GM12878 (cell line): Measurements from ENCODE around the gene ABCC2. TPM values are rescaled to one million over a fixed set of nuclear protein-coding genes. Genes with fewer than 3 reads are reported as not detected.

ENCODE experiments used
- ATAC-seq: fragments of 200-7000 bp; cut with Tn5 transposase; 3 replicates; pipeline ENCODE4 v1.9.1; 2020; ENCODE audit warnings: mild to moderate bottlenecking, moderate library complexity
- BruUV-seq: library from RNA; stranded (reverse); fragments of 400-500 nt; replicated peaks from 2 replicates; lab custom pipeline; 2021; lab: Mats Ljungman, UMichigan
- CTCF ChIA-PET: fragments of 300-600 bp; sonication (Branson Sonifier 250); formaldehyde crosslinking; extraction: SDS; loops from one replicate; lab custom pipeline; 2021; ENCODE audit warnings: inconsistent platforms; lab: Yijun Ruan, JAX
- POLR2A ChIA-PET: fragments of 350-600 bp; formaldehyde crosslinking; extraction: SDS; loops from one replicate; lab custom pipeline; 2021; ENCODE audit warnings: inconsistent platforms; lab: Charles Lee
- RAD21 ChIA-PET: fragments of 300-600 bp; sonication (Branson Sonifier 250); formaldehyde crosslinking; loops from one replicate; lab custom pipeline; 2023; ENCODE audit warnings: antibody characterized with exemption; ENCODE audit not compliant: unreplicated experiment; lab: Charles Lee
- SMC1A ChIA-PET: fragments of 300-600 bp; sonication (Branson Sonifier 250); formaldehyde crosslinking; loops from one replicate; lab custom pipeline; 2023; ENCODE audit not compliant: unreplicated experiment, uncharacterized antibody; lab: Charles Lee
- DNase-seq: peaks from one replicate; pipeline ENCODE4 v3.0.0-alpha.2; 2011; ENCODE audit warnings: low read depth, low spot score
- FAIRE-seq: peaks from 3 replicates; lab custom pipeline; 2011; peaks lifted over from hg19 to GRCh38; lab: Jason Lieb, UNC
- H2AFZ ChIP-seq: 2 replicates; pipeline ENCODE4 v1.6.0; 2011; ENCODE audit warnings: low read depth, low read length, control low read depth; ENCODE audit not compliant: control insufficient read depth
- H3K27ac ChIP-seq: 2 replicates; pipeline ENCODE4 v1.5.1; 2011; ENCODE audit warnings: control low read depth; ENCODE audit not compliant: control insufficient read depth, insufficient read depth
- H3K27me3 ChIP-seq, 2 experiments: replicated peaks in 1 of 2; 2 replicates each; pipeline versions ENCODE4 v1.6.0 to v1.6.1; 2011; ENCODE audit warnings: low read length in 1 of 2; ENCODE audit not compliant: control insufficient read depth in 2 of 2, insufficient read depth in 2 of 2
- H3K36me3 ChIP-seq, 2 experiments: 2 replicates each; pipeline ENCODE4 v1.5.1; 2011; ENCODE audit warnings: low read length in 1 of 2; ENCODE audit not compliant: control insufficient read depth in 2 of 2, insufficient read depth in 2 of 2
- H3K4me1 ChIP-seq: 2 replicates; pipeline ENCODE4 v1.6.1; 2011; ENCODE audit warnings: mild to moderate bottlenecking, low read length, moderate library complexity, mixed read lengths; ENCODE audit not compliant: control insufficient read depth, insufficient read depth
- H3K4me2 ChIP-seq: 2 replicates; pipeline ENCODE4 v1.6.0; 2011; ENCODE audit warnings: control low read depth; ENCODE audit not compliant: control insufficient read depth, insufficient read depth
- H3K4me3 ChIP-seq: fragments of 200-600 bp; sonication (generic); 2 replicates; pipeline ENCODE4 v1.5.1; 2016
- H3K79me2 ChIP-seq: 2 replicates; pipeline ENCODE4 v1.6.0; 2011; ENCODE audit warnings: low read length; ENCODE audit not compliant: control insufficient read depth, insufficient read depth
- H3K9ac ChIP-seq: 2 replicates; pipeline ENCODE4 v1.8.0; 2011; ENCODE audit warnings: low read length, control low read depth, mixed read lengths; ENCODE audit not compliant: control insufficient read depth, insufficient read depth
- H3K9me3 ChIP-seq: replicated peaks from 3 replicates; pipeline ENCODE4 v1.5.1; 2011; ENCODE audit warnings: mild to moderate bottlenecking, low read length; ENCODE audit not compliant: control insufficient read depth, insufficient read depth
- H4K20me1 ChIP-seq: 2 replicates; pipeline ENCODE4 v1.6.0; 2011; ENCODE audit not compliant: control insufficient read depth, insufficient read depth
- BCL11A ChIP-seq: IDR thresholded peaks from 2 replicates; pipeline ENCODE4 v1.6.1; 2011; ENCODE audit warnings: low read depth, low read length
- CREB1 ChIP-seq: IDR thresholded peaks from 2 replicates; pipeline ENCODE4 v1.6.1; 2012; ENCODE audit warnings: low read depth, mild to moderate bottlenecking, inconsistent platforms
- ELK1 ChIP-seq: IDR thresholded peaks from 2 replicates; pipeline ENCODE4 v1.6.1; 2012; ENCODE audit warnings: low read depth, low read length, improper control_type of control experiment
- ETV6 ChIP-seq, 2 experiments: fragments of 450-650 bp in 1 of 2; IDR thresholded peaks in 1 of 2; conservative IDR thresholded peaks in 1 of 2; 2 replicates each; pipeline ENCODE4 v1.6.1; 2014; ENCODE audit warnings: antibody characterized with exemption in 1 of 2, borderline replicate concordance in 1 of 2, low read depth in 1 of 2, mild to moderate bottlenecking in 1 of 2, moderate library complexity in 1 of 2
- IRF3 ChIP-seq: fragments of 450-650 bp; IDR thresholded peaks from 2 replicates; pipeline ENCODE4 v1.6.1; 2014; ENCODE audit warnings: mild to moderate bottlenecking
- MXI1 ChIP-seq: fragments of 150-350 bp; IDR thresholded peaks from 2 replicates; pipeline ENCODE4 v1.6.1; 2011; ENCODE audit warnings: low read depth, mild to moderate bottlenecking, inconsistent platforms, low read length, improper control_type of control experiment
- MYC ChIP-seq: IDR thresholded peaks from 2 replicates; pipeline ENCODE4 v1.6.1; 2011; ENCODE audit warnings: mild to moderate bottlenecking, low read length, moderate library complexity, inconsistent platforms; ENCODE audit not compliant: insufficient read depth, insufficient replicate concordance, insufficient read length, severe bottlenecking
- PAX8 ChIP-seq: fragments of 450-650 bp; IDR thresholded peaks from 2 replicates; pipeline ENCODE4 v1.6.1; 2017; ENCODE audit warnings: mild to moderate bottlenecking, moderate library complexity
- POLR2AphosphoS2 ChIP-seq: IDR thresholded peaks from 2 replicates; pipeline ENCODE4 v1.6.1; 2011; ENCODE audit warnings: low read depth, mild to moderate bottlenecking, low read length, improper control_type of control experiment, moderate library complexity
- ZBTB4 ChIP-seq: fragments of 450-650 bp; formaldehyde crosslinking; IDR thresholded peaks from 2 replicates; pipeline ENCODE4 v1.4.0; 2022; ENCODE audit warnings: mild to moderate bottlenecking, moderate library complexity
- ZZZ3 ChIP-seq: IDR thresholded peaks from 2 replicates; pipeline ENCODE4 v1.6.1; 2011; ENCODE audit warnings: low read depth; ENCODE audit not compliant: control insufficient read depth, insufficient read length
- WGBS: methylation state at CpG from one replicate; pipeline ENCODE4 v1.1.6; 2016; ENCODE audit warnings: low lambda C conversion rate; ENCODE audit not compliant: insufficient replicate concordance, insufficient coverage; ENCODE audit errors: missing lambda C conversion rate; 5-methylcytosine and 5-hydroxymethylcytosine counted together
- in situ Hi-C: fragments of 300-500 bp; cut with MboI; formaldehyde crosslinking; loops from 9 replicates; pipeline ENCODE4 v1.14.3; 2018; ENCODE audit warnings: mixed read lengths
- intact Hi-C: fragments of 100-400 bp; cut with micrococcal nuclease; formaldehyde crosslinking; loops from one replicate; pipeline ENCODE4 v1.14.2; 2022; ENCODE audit not compliant: unreplicated experiment
- polyA plus RNA-seq, 11 experiments: library from polyadenylated mRNA; depleted of rRNA in 4 of 11; unstranded in 6 of 11; stranded (reverse) in 5 of 11; fragments of >200 nt; fragmentation: Nextera tagmentation in 4 of 11; fragmentation: Illumina TruSeq in 1 of 11; extraction: Ambion mirVana in 4 of 11; extraction: Trizol in 1 of 11; gene quantifications; 1 replicate in 1 of 11; 2 replicates in 10 of 11; pipeline versions ENCODE4 v1.2.1 to v1.2.3, GENCODE V29; 2011 to 2016; ENCODE audit warnings: inconsistent platforms in 2 of 11, missing spikeins in 2 of 11, low read depth in 1 of 11
- total RNA-seq, 4 experiments: library from RNA; depleted of rRNA in 3 of 4; stranded (reverse); fragments of >200 nt in 3 of 4; fragmentation: Illumina TruSeq in 1 of 4; extraction: Trizol in 1 of 4; gene quantifications; 2 replicates each; pipeline versions ENCODE4 v1.2.1 to v1.2.3, GENCODE V29; 2013 to 2021

Gene ABCC2
- total and polyA plus RNA-seq, 10 of the 15 experiments (the other 5 are each of a cell fraction or from before 2014, with no cell fraction given) = 0.02 to 0.95 (median 0.21) TPM

GRCh38 chr10:99769706-99770105 is 12.7 kb upstream of the ABCC2 start:
- no peak overlapping the region for H3K4me3 ChIP-seq
- TF ChIP-seq PAX8 (no peak), POLR2AphosphoS2 (no peak)
- TF ChIP-seq, all 136 proteins: peak for 0
- H3K27me3 ChIP-seq = no peaks in the 10 kb centered on the region
- in situ Hi-C loops (no loop called here), intact Hi-C loops (no loop called here)
- H2AFZ ChIP-seq = no peak overlapping the region
- 61% methylated on average over 5 of the region's 5 CpGs for WGBS
- ChIA-PET POLR2A (no interaction called here), RAD21 (no interaction called here), CTCF (interaction anchor here (1.0 kb wide), 1 partner anchor 76 kb away, joined by 4 read pairs; no protein-coding TSS in a partner anchor), SMC1A (interaction anchor here (0.7 kb wide), 1 partner anchor 147 kb away, joined by 3 read pairs; no protein-coding TSS in a partner anchor)
- no peak for DNase-seq
- H3K27ac ChIP-seq = no peak overlapping the region
- no peak overlapping the region for H3K4me2 ChIP-seq
- no peak overlapping the region for H3K9ac ChIP-seq
- no TSS peak for BruUV-seq
- peaks cover 20% of the 10 kb centered on the region for H3K4me1 ChIP-seq
- H3K79me2 ChIP-seq = no peaks in the 10 kb centered on the region
- H3K9me3 ChIP-seq = no peaks in the 10 kb centered on the region
- no peaks in the 10 kb centered on the region for H3K36me3 ChIP-seq
- no peak for FAIRE-seq
- H4K20me1 ChIP-seq = no peaks in the 10 kb centered on the region
- ATAC-seq = no peak

- no peaks in the 10 kb centered on the region for H4K20me1 ChIP-seq
- no peak overlapping the region for H3K4me2 ChIP-seq
- peaks cover 13% of the 10 kb centered on the region for H3K4me1 ChIP-seq
- ATAC-seq = no peak
- SMC1A ChIA-PET = no interaction called here
- H3K27me3 ChIP-seq = no peaks in the 10 kb centered on the region
- no peak overlapping the region for H2AFZ ChIP-seq
- H3K79me2 ChIP-seq = no peaks in the 10 kb centered on the region
- WGBS = 85% methylated on average over 4 of the region's 4 CpGs
- in situ Hi-C loops = no loop called here
- no TSS peak for BruUV-seq
- no peak for FAIRE-seq
- H3K9ac ChIP-seq = no peak overlapping the region
- no peak overlapping the region for H3K27ac ChIP-seq
- intact Hi-C loops = no loop called here
- no peaks in the 10 kb centered on the region for H3K36me3 ChIP-seq
- no peak overlapping the region for H3K4me3 ChIP-seq
- no peak for TF ChIP-seq BCL11A
- TF ChIP-seq CREB1 = no peak
- no peak for TF ChIP-seq IRF3
- no peak for TF ChIP-seq ZZZ3
- no peak for TF ChIP-seq ZBTB4 (CRISPR knock-in tag)
- TF ChIP-seq MYC = no peak
- no peak for TF ChIP-seq ELK1
- no peak for TF ChIP-seq MXI1
- no peak for TF ChIP-seq ETV6 (conservative IDR thresholded peaks at IDR 0.05 in 1 of 2, IDR thresholded peaks at IDR 0.05 in 1 of 2; ENCODE audit: borderline replicate concordance in 1 of 2, low read depth in 1 of 2)
- no peaks in the 10 kb centered on the region for H3K9me3 ChIP-seq
- RAD21 ChIA-PET = no interaction called here
- POLR2A ChIA-PET = no interaction called here
- DNase-seq = no peak
- CTCF ChIA-PET = no interaction called here
Observed at GRCh38 chr10:99770408-99771045, 11.9 kb upstream of the ABCC2 start.
